H9 (cell line): ENCODE data around the gene PRKAG2. TPM values are rescaled to one million over a fixed set of nuclear protein-coding genes. Genes with fewer than 3 reads are reported as not detected.

Experiments used
- DNase-seq: peaks from one replicate; pipeline ENCODE4 v3.0.0-alpha.2; 2017
- H2AFZ ChIP-seq: one replicate; pipeline ENCODE4 v1.6.1; 2013; ENCODE audit warnings: mild to moderate bottlenecking, low read length, control low read depth, moderate library complexity
- H2AK5ac ChIP-seq: 2 replicates; pipeline ENCODE4 v1.6.1; 2013; ENCODE audit warnings: low read length, control low read depth, mixed read lengths; ENCODE audit not compliant: insufficient read length
- H2BK120ac ChIP-seq: one replicate; pipeline ENCODE4 v1.6.1; 2013; ENCODE audit warnings: low read depth, mild to moderate bottlenecking, low read length, control low read depth, inconsistent platforms; ENCODE audit not compliant: poor library complexity, severe bottlenecking
- H2BK12ac ChIP-seq: 2 replicates; pipeline ENCODE4 v1.6.1; 2013; ENCODE audit warnings: low read length, control low read depth, mixed read lengths, low read depth; ENCODE audit not compliant: insufficient read length
- H2BK15ac ChIP-seq: 2 replicates; pipeline ENCODE4 v1.6.1; 2013; ENCODE audit warnings: low read depth, low read length, control low read depth
- H2BK20ac ChIP-seq: one replicate; pipeline ENCODE4 v1.6.1; 2013; ENCODE audit warnings: low read depth, mild to moderate bottlenecking, low read length, control low read depth, inconsistent platforms; ENCODE audit not compliant: poor library complexity, severe bottlenecking
- H2BK5ac ChIP-seq: 2 replicates; pipeline ENCODE4 v1.6.1; 2013; ENCODE audit warnings: low read length, control low read depth, mixed read lengths; ENCODE audit not compliant: insufficient read length
- H3K14ac ChIP-seq: 2 replicates; pipeline ENCODE4 v1.6.1; 2013; ENCODE audit warnings: low read length, control low read depth; ENCODE audit not compliant: insufficient read depth
- H3K18ac ChIP-seq: 2 replicates; pipeline ENCODE4 v1.6.1; 2013; ENCODE audit warnings: low read depth, mild to moderate bottlenecking, mixed read lengths, low read length, control low read depth; ENCODE audit not compliant: insufficient read length
- H3K23ac ChIP-seq: 2 replicates; pipeline ENCODE4 v1.6.1; 2013; ENCODE audit warnings: low read length, control low read depth, mixed read lengths, low read depth; ENCODE audit not compliant: insufficient read length
- H3K23me2 ChIP-seq: 2 replicates; pipeline ENCODE4 v1.6.1; 2013; ENCODE audit warnings: low read depth, mild to moderate bottlenecking, mixed read lengths, low read length, control low read depth; ENCODE audit not compliant: insufficient read length, poor library complexity, severe bottlenecking
- H3K27ac ChIP-seq: 2 replicates; pipeline ENCODE4 v1.5.1; 2013; ENCODE audit warnings: low read length, control low read depth, mixed read lengths, low read depth; ENCODE audit not compliant: insufficient read length
- H3K27me3 ChIP-seq: 2 replicates; pipeline ENCODE4 v1.6.1; 2013; ENCODE audit warnings: low read length, control low read depth, inconsistent platforms; ENCODE audit not compliant: insufficient read depth
- H3K4ac ChIP-seq: 2 replicates; pipeline ENCODE4 v1.6.1; 2013; ENCODE audit warnings: low read depth, mild to moderate bottlenecking, control low read depth, inconsistent platforms, low read length, moderate library complexity
- H3K4me1 ChIP-seq: 2 replicates; pipeline ENCODE4 v1.6.1; 2013; ENCODE audit warnings: low read length, control low read depth, inconsistent platforms; ENCODE audit not compliant: insufficient read depth
- H3K4me2 ChIP-seq: 2 replicates; pipeline ENCODE4 v1.6.1; 2013; ENCODE audit warnings: low read length, control low read depth, mixed read lengths; ENCODE audit not compliant: insufficient read length, insufficient read depth
- H3K56ac ChIP-seq: 2 replicates; pipeline ENCODE4 v1.6.1; 2013; ENCODE audit warnings: low read depth, mild to moderate bottlenecking, mixed read lengths, low read length, control low read depth; ENCODE audit not compliant: insufficient read length
- H3K79me1 ChIP-seq: 2 replicates; pipeline ENCODE4 v1.6.1; 2013; ENCODE audit warnings: low read depth, mild to moderate bottlenecking, moderate library complexity, low read length, control low read depth, inconsistent platforms; ENCODE audit not compliant: insufficient read depth, poor library complexity, severe bottlenecking
- H3K79me2 ChIP-seq: 2 replicates; pipeline ENCODE4 v1.6.1; 2013; ENCODE audit warnings: low read length, control low read depth, inconsistent platforms; ENCODE audit not compliant: insufficient read depth
- H3K9ac ChIP-seq: 2 replicates; pipeline ENCODE4 v1.6.1; 2013; ENCODE audit warnings: low read length, control low read depth, mixed read lengths; ENCODE audit not compliant: insufficient read length; ENCODE audit errors: extremely low read depth
- H3K9me3 ChIP-seq: one replicate; pipeline ENCODE4 v1.6.1; 2013; ENCODE audit warnings: low read depth, low read length, inconsistent platforms; ENCODE audit not compliant: control insufficient read depth
- H3T11ph ChIP-seq: one replicate; pipeline ENCODE4 v1.6.1; 2013; ENCODE audit warnings: mild to moderate bottlenecking, low read length, control low read depth, inconsistent platforms
- H4K20me1 ChIP-seq: one replicate; pipeline ENCODE4 v1.6.1; 2013; ENCODE audit not compliant: control insufficient read depth, insufficient read length, insufficient read depth
- H4K5ac ChIP-seq: 2 replicates; pipeline ENCODE4 v1.6.1; 2013; ENCODE audit warnings: low read depth, mild to moderate bottlenecking, mixed read lengths, low read length, control low read depth; ENCODE audit not compliant: insufficient read length
- H4K8ac ChIP-seq: replicated peaks from 2 replicates; pipeline ENCODE4 v1.6.1; 2013; ENCODE audit warnings: low read length, control low read depth, mixed read lengths, low read depth; ENCODE audit not compliant: insufficient read length
- H4K91ac ChIP-seq: 2 replicates; pipeline ENCODE4 v1.6.1; 2013; ENCODE audit warnings: low read depth, mild to moderate bottlenecking, moderate library complexity, mixed read lengths, low read length, control low read depth; ENCODE audit not compliant: insufficient read length
- H3K27ac Mint-ChIP-seq, 3 experiments: 2 replicates in 2 of 3; 3 replicates in 1 of 3; pipeline ENCODE4 v1.8.0; 2020 to 2021; ENCODE audit warnings: mixed read lengths in 3 of 3, mild to moderate bottlenecking in 1 of 3, moderate library complexity in 1 of 3
- H3K27me3 Mint-ChIP-seq: 2 replicates; pipeline ENCODE4 v1.8.0; 2021; ENCODE audit warnings: low read depth, mild to moderate bottlenecking, moderate library complexity, mixed read lengths
- H3K36me3 Mint-ChIP-seq, 3 experiments: 2 replicates in 2 of 3; 3 replicates in 1 of 3; pipeline ENCODE4 v1.8.0; 2020 to 2021; ENCODE audit warnings: low read depth in 3 of 3, mixed read lengths in 3 of 3; ENCODE audit not compliant: insufficient read depth in 1 of 3
- H3K4me1 Mint-ChIP-seq, 2 experiments: 2 replicates each; pipeline ENCODE4 v1.8.0; 2020; ENCODE audit warnings: mixed read lengths in 2 of 2
- H3K4me3 Mint-ChIP-seq, 2 experiments: 2 replicates in 1 of 2; 3 replicates in 1 of 2; pipeline ENCODE4 v1.8.0; 2020 to 2021; ENCODE audit warnings: mild to moderate bottlenecking in 2 of 2, mixed read lengths in 2 of 2, moderate library complexity in 1 of 2
- H3K9me3 Mint-ChIP-seq, 2 experiments: 2 replicates in 1 of 2; 3 replicates in 1 of 2; pipeline ENCODE4 v1.8.0; 2020; ENCODE audit warnings: mild to moderate bottlenecking in 2 of 2, mixed read lengths in 2 of 2, moderate library complexity in 1 of 2
- WGBS: extraction: QIAGEN DNeasy Blood & Tissue Kit; methylation state at CpG from one replicate; pipeline ENCODE4 v1.1.7; 2013; ENCODE audit warnings: missing lambda C conversion rate, low lambda C conversion rate, mixed read lengths; ENCODE audit not compliant: insufficient read length; ENCODE audit errors: extremely low coverage; 5-methylcytosine and 5-hydroxymethylcytosine counted together
- total RNA-seq: library from RNA; stranded (reverse); gene quantifications from 2 replicates; pipeline ENCODE4 v1.2.1, GENCODE V29; 2021
- TF ChIP-seq, protein P1 (sequence below): fragments of 200-600 bp; sonication (generic); conservative IDR thresholded peaks from 3 replicates; pipeline ENCODE4 v1.8.0; 2021; ENCODE audit warnings: antibody characterized with exemption, mild to moderate bottlenecking

The PRKAG2 gene
- total RNA-seq, 1 experiment from 2014 or later = 11.8 TPM

DNA sequence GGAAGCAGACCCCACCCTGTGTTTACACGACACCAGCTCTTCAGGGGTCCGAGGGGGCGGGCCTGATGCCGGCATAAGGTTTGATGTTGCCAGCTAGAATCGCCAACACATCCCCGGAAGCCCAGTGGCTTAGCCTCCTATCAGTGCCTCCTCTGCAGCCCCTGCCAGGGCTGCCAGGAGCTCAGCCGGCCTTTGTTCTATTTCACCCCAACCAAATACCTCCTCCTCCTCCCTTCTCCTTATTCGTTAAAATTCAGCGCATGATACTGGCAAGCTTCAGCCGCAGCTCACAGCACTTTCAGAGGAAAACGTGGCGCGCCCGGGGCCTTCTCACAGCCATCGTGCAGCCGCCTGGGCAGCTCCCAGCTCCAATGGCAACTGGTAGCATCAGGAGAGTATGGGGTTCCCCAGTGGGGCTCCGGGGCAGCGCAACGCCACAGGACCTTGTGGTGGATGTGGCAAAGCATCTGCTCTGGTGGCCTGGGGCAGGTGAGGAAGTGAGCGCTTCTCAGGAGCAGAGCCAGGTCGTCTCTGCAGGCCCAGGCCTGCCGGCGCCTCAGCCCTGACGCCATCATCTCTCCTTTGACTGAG lies 180.9 kb downstream of the PRKAG2 start:
- H2BK20ac ChIP-seq = no peak overlapping the region
- no peak overlapping the region; the same call in 1 of the 2 replicates for H3K14ac ChIP-seq
- H2BK15ac ChIP-seq = no peak overlapping the region
- no peak overlapping the region for H3K4me3 Mint-ChIP-seq
- TF ChIP-seq, protein P1, sequence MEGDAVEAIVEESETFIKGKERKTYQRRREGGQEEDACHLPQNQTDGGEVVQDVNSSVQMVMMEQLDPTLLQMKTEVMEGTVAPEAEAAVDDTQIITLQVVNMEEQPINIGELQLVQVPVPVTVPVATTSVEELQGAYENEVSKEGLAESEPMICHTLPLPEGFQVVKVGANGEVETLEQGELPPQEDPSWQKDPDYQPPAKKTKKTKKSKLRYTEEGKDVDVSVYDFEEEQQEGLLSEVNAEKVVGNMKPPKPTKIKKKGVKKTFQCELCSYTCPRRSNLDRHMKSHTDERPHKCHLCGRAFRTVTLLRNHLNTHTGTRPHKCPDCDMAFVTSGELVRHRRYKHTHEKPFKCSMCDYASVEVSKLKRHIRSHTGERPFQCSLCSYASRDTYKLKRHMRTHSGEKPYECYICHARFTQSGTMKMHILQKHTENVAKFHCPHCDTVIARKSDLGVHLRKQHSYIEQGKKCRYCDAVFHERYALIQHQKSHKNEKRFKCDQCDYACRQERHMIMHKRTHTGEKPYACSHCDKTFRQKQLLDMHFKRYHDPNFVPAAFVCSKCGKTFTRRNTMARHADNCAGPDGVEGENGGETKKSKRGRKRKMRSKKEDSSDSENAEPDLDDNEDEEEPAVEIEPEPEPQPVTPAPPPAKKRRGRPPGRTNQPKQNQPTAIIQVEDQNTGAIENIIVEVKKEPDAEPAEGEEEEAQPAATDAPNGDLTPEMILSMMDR = no peak
- no peaks in the 10 kb centered on the region for H4K20me1 ChIP-seq
- H2BK12ac ChIP-seq = no peak overlapping the region
- no peaks in the 10 kb centered on the region for H3K9me3 ChIP-seq
- H3K56ac ChIP-seq = no peak overlapping the region
- H2AFZ ChIP-seq = no peak overlapping the region
- no peak overlapping the region for H2BK120ac ChIP-seq
- peaks cover 22 to 31% of the 10 kb centered on the region in 2 experiments for H3K4me1 Mint-ChIP-seq
- H3K27ac Mint-ChIP-seq = peak overlapping the region; percentile 14 to 87 (median 77); a peak in 2 of 7 replicates
- H3K27me3 ChIP-seq = no peaks in the 10 kb centered on the region
- no peak overlapping the region for H2AK5ac ChIP-seq
- no peak overlapping the region for H3T11ph ChIP-seq
- no peaks in the 10 kb centered on the region; the same call in 1 of the 2 replicates for H3K4me1 ChIP-seq
- H3K27me3 Mint-ChIP-seq = no peaks in the 10 kb centered on the region; the same call in 1 of the 2 replicates
- no peak overlapping the region for H3K27ac ChIP-seq
- no peak overlapping the region for H3K4me2 ChIP-seq
- no peak overlapping the region for H4K91ac ChIP-seq
- H3K36me3 Mint-ChIP-seq = no peaks in the 10 kb centered on the region
- H4K5ac ChIP-seq = no peak overlapping the region
- H2BK5ac ChIP-seq = no peak overlapping the region
- H4K8ac ChIP-seq = no peak overlapping the region
- no peak for DNase-seq
- no peak overlapping the region for H3K4ac ChIP-seq
- no peak overlapping the region for H3K9ac ChIP-seq
- no peak overlapping the region for H3K23ac ChIP-seq
- no peaks in the 10 kb centered on the region for H3K79me1 ChIP-seq
- H3K18ac ChIP-seq = no peak overlapping the region
- H3K23me2 ChIP-seq = no peaks in the 10 kb centered on the region
- no CpG with 5 or more reads among the region's 24 CpGs for WGBS
- H3K9me3 Mint-ChIP-seq = no peaks in the 10 kb centered on the region; a peak in 1 of 5 replicates
- H3K79me2 ChIP-seq = no peaks in the 10 kb centered on the region
